ENCODE data around the gene NMNAT2.

NMNAT2 gene

DNA sequence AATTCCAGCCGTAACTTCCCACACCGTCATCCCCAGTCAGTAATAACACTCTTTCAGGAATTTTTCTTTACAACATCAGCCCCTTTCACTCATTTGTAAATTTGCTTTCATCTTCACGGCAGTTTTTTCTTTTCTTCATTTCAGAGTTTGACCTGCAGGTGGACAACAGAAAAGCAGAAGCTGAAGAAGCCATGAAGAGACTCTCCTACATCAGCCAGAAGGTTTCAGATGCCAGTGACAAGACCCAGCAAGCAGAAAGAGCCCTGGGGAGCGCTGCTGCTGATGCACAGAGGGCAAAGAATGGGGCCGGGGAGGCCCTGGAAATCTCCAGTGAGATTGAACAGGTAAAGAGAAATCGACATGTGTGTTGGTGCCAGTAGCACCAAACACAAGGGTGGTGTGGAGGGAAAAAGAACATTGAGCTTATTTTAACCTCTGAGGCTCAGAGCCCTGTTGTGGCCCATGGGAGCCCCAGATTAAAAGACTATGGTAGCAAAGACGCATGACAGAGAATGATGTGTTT lies 178.9 kb downstream of the NMNAT2 start:
- DNase-seq (ENCODE audit: low read depth in 2 of 2) = no peak

DNA sequence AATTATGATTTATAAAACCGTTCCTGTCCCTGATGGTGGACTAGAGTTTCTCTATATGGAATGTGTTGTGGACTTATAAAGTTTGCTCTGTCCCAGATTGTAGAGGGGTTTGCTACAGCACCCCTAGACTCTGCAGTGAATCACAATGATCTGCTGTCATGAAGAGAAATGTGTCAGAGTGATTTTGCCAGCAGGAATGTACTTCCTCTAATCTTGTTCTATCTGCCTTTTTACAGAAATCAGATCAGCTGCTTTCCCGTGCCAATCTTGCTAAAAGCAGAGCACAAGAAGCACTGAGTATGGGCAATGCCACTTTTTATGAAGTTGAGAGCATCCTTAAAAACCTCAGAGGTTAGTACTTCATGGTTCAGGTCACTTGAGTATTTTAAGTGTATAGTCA lies 180.1 kb downstream of the NMNAT2 start:
- DNase-seq (ENCODE audit: low read depth in 2 of 2) = no peak

DNA sequence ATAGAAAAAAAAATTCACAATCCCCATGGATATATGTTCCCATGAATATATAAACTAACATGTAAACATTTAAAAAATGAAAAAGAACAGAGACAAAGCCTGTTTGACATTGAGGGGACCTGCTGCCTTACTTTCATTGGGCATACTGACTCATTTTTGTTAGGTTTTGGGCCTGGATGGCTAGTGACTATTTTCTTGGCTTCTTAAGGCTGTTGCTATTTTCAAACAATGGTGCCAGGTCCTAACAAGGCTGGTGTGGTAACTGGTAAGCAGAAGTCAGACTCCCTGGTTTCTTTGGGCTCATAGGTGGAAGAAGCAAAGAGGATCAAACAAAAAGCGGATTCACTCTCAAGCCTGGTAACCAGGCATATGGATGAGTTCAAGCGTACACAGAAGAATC lies 181.1 kb downstream of the NMNAT2 start:
- DNase-seq (ENCODE audit: low read depth in 2 of 2) = no peak

DNA sequence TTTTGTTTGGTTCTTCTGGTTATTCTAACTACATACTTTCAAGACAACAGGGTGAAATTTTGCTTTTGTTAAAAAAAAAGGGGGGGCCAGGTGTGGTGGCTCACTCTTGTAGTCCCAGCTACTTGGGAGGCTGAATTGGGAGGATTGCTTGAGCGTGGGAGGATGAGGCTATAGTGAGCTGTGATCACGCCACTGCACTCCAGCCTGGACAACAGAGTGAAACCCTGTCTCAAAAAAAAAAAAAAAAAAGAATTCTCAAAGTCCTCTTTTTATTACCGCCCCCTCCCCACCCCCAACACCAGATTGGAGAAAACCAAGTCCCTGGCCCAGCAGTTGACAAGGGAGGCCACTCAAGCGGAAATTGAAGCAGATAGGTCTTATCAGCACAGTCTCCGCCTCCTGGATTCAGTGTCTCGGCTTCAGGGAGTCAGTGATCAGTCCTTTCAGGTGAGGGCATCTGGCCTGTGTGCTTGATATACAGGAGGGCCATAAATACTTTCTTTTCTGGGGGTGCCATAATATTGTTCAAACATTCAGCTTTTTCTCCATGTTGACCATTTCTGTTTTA lies 181.9 kb downstream of the NMNAT2 start:
- DNase-seq (ENCODE audit: low read depth in 2 of 2) = no peak

DNA sequence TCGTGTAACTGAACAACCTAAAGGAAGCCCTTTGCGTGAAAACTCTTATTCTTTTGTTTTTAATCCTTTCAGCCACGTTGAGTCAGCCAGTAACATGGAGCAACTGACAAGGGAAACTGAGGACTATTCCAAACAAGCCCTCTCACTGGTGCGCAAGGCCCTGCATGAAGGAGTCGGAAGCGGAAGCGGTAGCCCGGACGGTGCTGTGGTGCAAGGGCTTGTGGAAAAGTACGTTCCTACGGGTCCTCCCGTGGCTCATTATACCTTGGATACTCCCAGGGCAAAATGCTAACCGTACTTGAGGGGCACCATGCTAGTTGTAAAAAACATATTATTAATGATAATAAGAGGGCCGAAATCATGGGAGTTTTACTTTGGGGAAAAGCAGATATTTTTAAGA lies 182.7 kb downstream of the NMNAT2 start:
- no peak for DNase-seq (ENCODE audit: low read depth in 2 of 2)

DNA sequence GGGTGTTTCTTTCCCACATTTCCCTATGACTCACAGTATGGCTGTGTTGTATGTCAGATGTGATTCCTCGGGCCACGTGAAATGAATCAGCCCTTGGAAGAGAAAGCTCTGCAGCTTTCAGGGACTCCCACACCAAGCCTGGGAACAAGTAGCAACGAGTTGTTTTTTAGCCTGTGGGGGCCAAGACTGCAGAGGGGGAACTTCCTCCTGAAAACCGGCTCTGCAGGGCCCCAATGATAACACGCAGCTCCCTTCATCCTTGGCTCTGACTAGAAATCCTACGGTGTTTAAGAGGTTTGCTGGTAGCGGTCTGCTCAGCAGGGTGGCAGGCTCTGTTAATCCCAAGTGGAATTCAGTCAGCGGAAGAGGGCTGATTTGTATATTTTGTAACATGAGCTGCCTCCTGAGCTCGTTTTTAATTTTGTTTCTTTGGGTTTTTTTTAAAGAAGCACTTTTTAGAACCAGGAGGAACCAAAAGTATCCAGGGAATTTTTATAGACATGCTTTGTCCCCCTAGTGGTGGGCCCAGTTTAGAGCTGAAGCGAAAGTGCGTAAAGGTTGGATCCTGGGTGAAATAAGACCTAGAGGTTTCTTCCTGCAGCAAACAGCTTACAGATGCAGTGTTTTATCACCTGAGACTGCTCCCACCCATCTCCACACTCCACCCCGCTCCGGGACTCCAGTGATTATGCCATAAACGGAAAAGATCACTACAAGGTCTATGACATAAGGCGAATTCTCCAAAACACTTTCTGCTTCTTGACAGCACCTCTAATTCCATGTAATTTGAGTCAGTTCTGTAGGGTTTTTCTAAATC lies 183.3 kb downstream of the NMNAT2 start:
- no peak for DNase-seq (ENCODE audit: low read depth in 2 of 2)

DNA sequence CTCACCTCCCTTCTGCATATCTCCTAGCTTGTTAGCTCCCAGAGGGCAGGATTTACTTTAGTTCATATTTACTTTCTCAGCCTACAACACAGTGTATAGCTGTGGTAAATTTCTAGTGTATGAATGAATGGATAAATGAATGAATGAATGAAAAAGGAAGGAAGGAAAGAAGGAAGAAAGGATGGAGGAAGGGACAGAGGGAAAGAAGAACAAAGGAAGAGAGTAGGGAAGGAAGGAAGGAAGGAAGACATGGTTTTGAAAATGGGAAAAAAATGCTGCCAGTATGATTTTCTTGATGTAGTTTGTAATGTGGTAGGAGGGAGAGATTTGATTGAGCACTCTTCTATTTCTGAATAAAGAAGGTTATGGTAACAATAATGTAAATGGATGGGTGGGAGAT lies 185.1 kb downstream of the NMNAT2 start:
- no peak for DNase-seq (ENCODE audit: low read depth in 2 of 2)

DNA sequence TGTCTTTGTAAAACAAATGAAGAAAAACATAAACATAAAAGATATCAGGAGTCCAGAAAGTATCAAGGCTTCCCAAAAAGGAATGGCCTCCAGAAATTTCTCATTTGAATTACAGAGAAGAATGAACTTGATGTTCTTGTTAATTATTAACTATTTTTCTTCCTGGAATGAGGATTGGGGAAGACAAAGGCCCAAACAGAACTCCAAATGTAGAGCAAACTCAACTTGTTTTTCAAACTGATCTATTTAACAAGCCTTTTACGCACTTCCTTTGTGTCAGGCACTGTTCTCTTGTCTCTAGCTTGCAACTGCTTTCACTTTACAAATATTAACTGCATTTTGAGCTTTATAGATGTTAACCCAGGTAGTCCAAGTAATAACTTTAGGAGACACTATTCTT lies 186.6 kb downstream of the NMNAT2 start:
- no peak for DNase-seq (ENCODE audit: low read depth in 2 of 2)

DNA sequence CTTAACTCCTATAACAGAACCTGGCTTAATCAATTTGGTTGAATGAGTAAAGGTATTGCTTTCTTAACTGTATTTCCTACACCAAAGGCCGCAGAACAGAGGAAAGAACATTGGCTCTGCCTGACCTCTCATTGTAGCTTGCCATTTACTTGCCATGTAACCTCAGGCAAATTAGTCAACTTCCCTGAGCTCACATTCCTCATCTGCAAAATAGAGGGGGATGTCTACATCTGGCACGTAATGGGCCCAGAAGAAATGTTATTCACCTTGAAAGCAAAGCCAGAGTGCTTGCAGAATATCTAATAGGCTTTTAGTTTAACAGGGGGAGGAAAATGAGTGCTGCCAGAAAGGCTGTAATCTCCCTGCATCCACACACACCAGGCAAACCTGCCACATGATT lies 187.8 kb downstream of the NMNAT2 start:
- no peak for DNase-seq (ENCODE audit: low read depth in 2 of 2)

DNA sequence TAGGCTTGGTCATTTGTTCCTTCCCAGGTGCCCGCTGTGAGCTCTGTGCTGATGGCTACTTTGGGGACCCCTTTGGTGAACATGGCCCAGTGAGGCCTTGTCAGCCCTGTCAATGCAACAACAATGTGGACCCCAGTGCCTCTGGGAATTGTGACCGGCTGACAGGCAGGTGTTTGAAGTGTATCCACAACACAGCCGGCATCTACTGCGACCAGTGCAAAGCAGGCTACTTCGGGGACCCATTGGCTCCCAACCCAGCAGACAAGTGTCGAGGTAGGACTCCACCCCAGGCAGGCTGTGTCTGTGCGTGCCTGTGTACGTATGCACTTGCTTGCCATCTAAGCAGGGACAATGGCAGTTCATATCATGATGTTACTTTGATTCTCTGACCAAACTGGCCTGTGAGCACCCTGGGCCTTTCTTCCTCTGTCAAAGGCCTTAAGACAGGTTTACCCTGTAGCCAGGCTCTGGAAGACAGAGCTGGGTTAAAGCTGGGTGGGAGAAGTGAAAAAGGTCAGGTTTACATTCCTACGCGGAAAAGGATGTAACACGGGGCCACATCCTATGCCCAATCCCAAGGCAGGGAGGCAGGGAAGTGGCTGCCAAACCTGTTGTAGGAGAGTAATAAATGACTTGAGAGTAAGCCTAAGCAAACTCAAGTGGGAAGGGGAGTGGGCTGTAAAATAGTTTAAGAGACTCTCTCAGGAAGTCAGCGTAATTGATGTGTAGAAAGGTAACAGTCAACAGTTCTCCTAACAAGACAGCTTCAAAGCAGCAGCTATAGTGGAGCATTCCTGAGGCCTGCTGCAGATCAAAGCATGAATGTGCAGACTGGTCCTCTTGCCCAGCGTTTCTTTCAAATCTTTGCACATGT lies 189.6 kb downstream of the NMNAT2 start:
- no peak for DNase-seq (ENCODE audit: low read depth in 2 of 2)

DNA sequence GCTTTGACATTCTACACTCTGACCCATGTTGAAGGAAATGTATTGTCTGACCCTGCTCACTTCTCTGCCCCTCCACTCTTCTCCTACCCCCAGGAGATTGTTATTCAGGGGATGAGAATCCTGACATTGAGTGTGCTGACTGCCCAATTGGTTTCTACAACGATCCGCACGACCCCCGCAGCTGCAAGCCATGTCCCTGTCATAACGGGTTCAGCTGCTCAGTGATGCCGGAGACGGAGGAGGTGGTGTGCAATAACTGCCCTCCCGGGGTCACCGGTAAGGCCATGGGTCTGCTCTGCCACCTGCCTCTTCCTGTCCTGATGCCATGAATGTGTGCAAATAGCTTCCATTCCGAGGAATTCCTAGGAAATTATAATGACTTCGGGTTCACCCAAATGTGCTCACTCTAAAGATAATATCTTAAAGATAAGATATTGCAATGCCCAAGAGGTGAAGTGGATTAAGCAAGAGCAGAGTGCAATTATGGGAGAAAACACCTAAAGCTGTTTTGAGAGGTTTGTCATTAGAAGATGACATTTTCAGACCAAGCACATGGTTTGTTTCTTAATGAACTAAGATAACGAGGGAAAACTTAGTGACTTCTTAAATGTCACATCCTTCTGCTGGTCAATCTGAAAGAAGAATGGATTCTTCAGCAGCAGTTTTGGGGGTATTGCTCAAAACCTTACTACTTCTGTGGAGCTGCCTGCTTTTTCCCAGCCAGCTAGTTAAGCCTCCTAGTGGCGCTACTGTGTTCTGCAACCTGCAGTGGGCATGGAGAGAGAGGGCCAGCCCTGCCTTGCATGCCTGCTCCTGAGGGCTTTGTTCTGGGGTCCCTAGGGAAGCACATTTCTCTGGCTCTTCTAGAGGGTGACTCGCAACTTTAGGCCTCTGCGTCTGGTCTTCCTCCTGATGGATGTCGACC lies 190.5 kb downstream of the NMNAT2 start:
- DNase-seq (ENCODE audit: low read depth in 2 of 2) = peak in 1 of 2 experiments; percentile 38

DNA sequence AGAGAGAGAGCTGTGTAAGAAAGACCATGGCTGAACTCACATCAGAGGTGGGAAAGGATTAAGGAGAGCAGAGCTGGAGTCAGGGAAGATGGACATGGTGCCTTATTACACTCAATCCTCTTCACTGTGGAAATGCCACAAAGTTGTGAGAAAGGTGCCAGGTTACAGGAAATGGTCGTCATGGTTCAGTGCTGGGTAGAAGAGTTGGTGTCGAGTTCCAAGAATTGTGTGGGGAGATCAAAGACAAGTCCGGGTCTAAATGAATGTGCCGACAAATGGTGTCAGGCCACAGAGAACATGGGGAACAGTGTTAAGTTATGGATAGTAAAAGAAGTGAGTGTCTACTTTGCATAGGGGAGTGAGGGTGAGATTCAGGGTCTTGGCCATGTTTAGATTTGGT lies 191.2 kb downstream of the NMNAT2 start:
- DNase-seq (ENCODE audit: low read depth in 2 of 2) = no peak

DNA sequence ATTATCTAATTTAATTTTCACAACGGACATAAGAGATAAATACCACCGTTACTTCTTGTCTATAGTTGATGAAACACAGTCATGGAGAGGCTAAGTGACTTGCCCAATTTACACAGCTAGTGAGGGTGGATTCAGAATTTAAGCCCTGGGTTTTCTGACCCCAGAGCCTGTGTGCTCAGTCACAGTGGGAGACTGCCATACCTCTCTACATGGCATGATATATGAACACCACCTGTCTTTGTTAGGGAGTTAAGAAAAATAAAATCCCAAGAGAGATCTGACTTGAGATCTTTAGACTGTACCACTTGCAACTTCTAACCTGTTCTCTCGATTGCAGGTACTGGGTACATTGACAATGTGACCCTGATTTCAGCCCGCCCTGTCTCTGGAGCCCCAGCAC lies 191.8 kb downstream of the NMNAT2 start:
- no peak for DNase-seq (ENCODE audit: low read depth in 2 of 2)

DNA sequence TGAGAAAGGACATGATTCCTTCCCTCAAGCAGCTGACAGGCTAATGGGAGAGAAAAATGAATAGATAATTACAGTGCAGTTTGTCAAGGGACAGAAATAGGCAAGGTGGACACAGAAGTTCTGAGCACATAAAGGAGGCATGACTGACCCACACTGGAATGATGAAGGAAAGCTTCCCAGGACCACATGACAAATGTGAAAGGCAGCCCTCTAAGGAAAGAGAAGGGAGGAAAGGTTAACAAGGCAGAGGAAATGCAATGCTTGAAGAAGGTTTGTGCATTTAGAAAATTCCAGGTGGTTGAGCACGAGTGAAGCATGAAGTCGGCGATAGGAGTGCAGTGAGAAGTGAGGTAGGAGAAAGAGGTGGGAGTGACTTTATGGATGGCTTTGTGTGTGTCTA lies 194.7 kb downstream of the NMNAT2 start:
- DNase-seq (ENCODE audit: low read depth in 2 of 2) = no peak

DNA sequence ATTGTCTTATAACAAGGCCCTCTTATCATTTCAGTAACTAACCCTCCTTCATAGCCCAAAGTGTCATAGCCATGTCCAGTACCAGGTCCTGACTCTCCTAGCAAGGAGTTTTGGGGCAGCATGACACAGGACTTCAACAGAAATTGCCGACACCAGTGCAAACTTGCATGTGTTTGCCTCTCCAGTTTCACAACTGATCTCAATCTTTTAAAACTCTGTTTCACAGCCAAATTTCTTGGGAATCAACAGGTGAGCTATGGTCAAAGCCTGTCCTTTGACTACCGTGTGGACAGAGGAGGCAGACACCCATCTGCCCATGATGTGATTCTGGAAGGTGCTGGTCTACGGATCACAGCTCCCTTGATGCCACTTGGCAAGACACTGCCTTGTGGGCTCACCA lies 195.3 kb downstream of the NMNAT2 start:
- DNase-seq (ENCODE audit: low read depth in 2 of 2) = no peak

DNA sequence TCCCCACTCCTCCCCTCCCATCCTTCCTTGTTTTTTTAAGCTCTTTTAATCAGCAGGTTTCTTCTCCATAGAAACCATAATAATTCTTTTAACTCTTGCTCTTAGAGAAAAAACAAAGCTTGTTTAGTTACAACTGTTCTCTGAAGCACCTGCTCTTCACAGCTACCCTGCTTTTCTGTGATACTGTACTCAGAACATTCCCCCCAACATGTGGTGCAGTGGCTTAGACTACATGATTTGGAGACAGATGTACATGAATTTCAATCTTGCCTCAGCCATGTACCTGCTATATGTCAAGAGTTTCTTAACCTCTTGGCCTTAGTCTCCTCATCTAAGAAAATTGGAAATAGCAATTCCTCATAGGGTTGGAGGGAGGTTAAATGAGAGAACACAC lies 198.6 kb downstream of the NMNAT2 start:
- DNase-seq (ENCODE audit: low read depth in 2 of 2) = no peak

DNA sequence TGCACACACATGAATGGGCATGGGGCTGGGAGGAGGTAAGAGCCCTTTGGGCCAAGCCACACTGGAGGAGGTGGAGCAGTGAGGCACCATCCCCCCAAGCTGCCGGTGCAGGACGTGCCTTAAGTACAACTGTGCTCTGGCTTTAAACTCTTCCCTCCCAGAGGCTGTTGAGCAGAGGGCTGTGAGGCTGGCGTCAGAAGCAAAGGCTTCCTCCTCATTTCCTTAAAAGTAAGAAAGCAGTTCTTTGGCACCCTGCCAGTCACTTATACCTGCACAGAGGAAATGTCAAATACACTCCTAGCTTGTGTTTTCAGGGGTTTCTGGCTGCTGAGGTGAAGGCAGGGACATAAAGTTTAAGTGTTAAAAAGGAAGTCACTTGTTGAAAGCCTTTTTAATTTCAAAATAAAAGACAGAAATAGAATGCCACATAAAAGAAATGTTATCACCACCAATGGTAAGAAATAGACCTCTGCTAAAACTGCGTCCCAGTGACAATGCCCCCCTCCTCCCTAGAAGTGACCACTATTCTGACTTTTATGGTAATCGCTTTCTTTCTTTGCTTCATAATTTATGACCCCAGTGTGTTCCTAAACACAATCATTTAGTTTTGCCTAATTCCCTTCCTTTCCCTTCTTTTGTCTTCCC lies 199.1 kb downstream of the NMNAT2 start:
- no peak for DNase-seq (ENCODE audit: low read depth in 2 of 2)

DNA sequence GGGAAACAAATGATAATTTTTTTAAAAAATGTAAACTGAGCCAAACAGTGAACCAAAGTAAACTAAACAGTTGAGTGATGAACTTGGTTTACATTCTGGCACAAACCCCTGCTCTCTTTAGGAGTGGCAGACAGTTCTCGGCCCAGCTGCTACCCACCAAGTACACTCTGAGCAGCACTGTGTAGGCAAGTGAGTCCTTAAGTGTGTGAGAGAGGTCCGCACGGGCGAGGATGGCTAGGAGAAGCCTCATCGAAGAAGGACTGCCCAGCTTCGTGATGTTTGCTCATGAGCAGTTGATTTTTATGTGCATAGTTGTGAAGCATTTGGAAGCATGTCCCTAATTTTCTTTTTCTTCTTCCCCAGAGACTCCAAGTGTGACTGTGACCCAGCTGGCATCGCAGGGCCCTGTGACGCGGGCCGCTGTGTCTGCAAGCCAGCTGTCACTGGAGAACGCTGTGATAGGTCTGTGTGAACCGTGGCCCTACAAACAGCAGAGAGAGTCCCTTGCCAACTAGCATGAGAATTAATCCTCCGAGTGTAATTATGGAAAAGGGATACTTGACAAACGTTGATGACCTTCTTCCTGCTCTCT lies 200.1 kb downstream of the NMNAT2 start:
- DNase-seq (ENCODE audit: low read depth in 2 of 2) = no peak

DNA sequence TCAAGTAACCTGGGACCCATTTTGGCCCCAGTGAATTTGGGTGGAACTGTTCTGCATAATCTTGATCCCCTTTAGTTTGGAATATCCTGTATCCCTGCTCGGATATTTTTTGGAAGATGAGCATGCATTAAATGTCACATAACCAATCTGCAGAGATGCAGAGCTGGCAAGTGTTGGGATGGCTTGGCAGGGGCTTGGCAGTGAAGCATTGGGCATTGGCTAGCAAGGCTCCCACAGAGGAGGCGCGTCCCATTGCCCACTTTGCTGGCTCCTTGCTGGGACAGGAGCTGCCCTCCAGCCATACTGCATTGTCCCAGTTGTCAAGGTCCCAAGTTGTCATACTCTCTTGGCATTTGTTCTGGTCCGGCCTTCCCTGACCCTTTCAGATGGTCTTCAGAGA lies 202.2 kb downstream of the NMNAT2 start:
- DNase-seq (ENCODE audit: low read depth in 2 of 2) = no peak

DNA sequence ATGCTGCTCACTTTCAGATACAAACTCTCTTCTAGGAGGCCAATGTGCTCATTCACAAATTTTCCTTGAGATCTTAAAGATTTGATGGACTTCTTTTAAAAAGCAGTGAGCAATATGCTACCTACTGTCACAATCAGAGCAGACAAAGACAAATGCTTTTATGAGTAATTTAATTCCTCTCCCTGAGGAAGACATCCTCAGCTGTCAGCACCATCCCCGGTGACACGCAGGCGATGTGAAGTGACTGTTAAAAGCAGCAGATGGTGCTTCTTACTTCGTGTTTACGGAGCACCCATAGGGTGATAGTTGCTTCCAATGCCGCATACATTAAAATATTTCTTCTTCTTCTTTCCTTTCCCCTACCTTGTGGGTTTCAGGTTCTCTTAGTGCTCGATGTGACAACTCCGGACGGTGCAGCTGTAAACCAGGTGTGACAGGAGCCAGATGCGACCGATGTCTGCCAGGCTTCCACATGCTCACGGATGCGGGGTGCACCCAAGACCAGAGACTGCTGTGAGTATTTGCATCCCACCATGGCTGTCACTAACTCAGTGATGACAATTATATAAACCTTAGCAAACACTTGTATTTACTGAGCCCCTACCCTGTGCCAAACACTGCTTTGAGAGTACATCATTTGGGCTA lies 203.0 kb downstream of the NMNAT2 start:
- no peak for DNase-seq (ENCODE audit: low read depth in 2 of 2)

All from stimulated activated CD4-positive, alpha-beta T cell treated with anti-CD3 and anti-CD28 coated beads, Interleukin-12 subunit alpha, Interleukin-12 subunit beta, amount 100 ng/mL, for 24 hours (primary cell).